Measurements from ENCODE around the gene FABP7. TPM values are rescaled to one million over a fixed set of nuclear protein-coding genes. Genes with fewer than 3 reads are reported as not detected.

The FABP7 gene
- total and polyA plus RNA-seq, 5 donors from 2014 or later, result not detected

GRCh38 chr6:122758927-122759334 lies 20.6 kb upstream of the FABP7 start:
- no peaks in the 10 kb centered on the region for H3K27me3 Mint-ChIP-seq
- H3K27me3 ChIP-seq (ENCODE audit: control insufficient read depth, insufficient read depth, low read length), result no peaks in the 10 kb centered on the region
- H3K36me3 ChIP-seq (ENCODE audit: control insufficient read depth, insufficient read depth, low read length), result no peaks in the 10 kb centered on the region
- H3K4me3 Mint-ChIP-seq, result no peak overlapping the region
- H3K27ac ChIP-seq (ENCODE audit: insufficient read depth, low read length, poor library complexity, severe bottlenecking), result no peak overlapping the region
- H3K27ac Mint-ChIP-seq, result no peak overlapping the region
- H3K4me1 ChIP-seq (ENCODE audit: control insufficient read depth, insufficient read depth, low read length, poor library complexity, severe bottlenecking), result no peaks in the 10 kb centered on the region
- H3K9me3 Mint-ChIP-seq, result peaks cover 0 to 6% (median under 1%) of the 10 kb centered on the region in 7 donors
- H3K36me3 Mint-ChIP-seq, result no peaks in the 10 kb centered on the region
- peaks cover 0 to 5% (median 2%) of the 10 kb centered on the region in 4 donors for H3K4me1 Mint-ChIP-seq
- no peaks in the 10 kb centered on the region for H3K9me3 ChIP-seq (ENCODE audit: control insufficient read depth in 2 of 2, low read length in 2 of 2)
- DNase-seq (peak in 1 of 3 donors; percentile 1), ATAC-seq (ENCODE audit: low read depth in 2 of 2) (peak in 1 of 2 donors; percentile 16)
- H3K4me3 ChIP-seq (ENCODE audit: low read depth, low read length), result no peak overlapping the region

- no peak overlapping the region for H3K4me3 ChIP-seq (ENCODE audit: low read depth, low read length)
- Mint-ChIP-seq H3K9me3 (peaks cover 0 to 6% (median 2%) of the 10 kb centered on the region in 7 donors), H3K27ac (no peak overlapping the region), H3K36me3 (no peaks in the 10 kb centered on the region), H3K4me1 (peaks cover 0 to 5% (median 0%) of the 10 kb centered on the region in 4 donors), H3K4me3 (no peak overlapping the region), H3K27me3 (no peaks in the 10 kb centered on the region)
- no peak for ATAC-seq (ENCODE audit: low read depth in 2 of 2)
- no peaks in the 10 kb centered on the region for H3K36me3 ChIP-seq (ENCODE audit: control insufficient read depth, insufficient read depth, low read length)
- no peaks in the 10 kb centered on the region for H3K9me3 ChIP-seq (ENCODE audit: control insufficient read depth in 2 of 2, low read length in 2 of 2)
- no peak overlapping the region for H3K27ac ChIP-seq (ENCODE audit: insufficient read depth, low read length, poor library complexity, severe bottlenecking)
- no peak for DNase-seq
- no peaks in the 10 kb centered on the region for H3K4me1 ChIP-seq (ENCODE audit: control insufficient read depth, insufficient read depth, low read length, poor library complexity, severe bottlenecking)
- H3K27me3 ChIP-seq (ENCODE audit: control insufficient read depth, insufficient read depth, low read length), result no peaks in the 10 kb centered on the region
Observed at GRCh38 chr6:122760330-122760729, 19.2 kb upstream of the FABP7 start.

GRCh38 chr6:122766256-122766655 lies 13.3 kb upstream of the FABP7 start:
- no peak overlapping the region for H3K4me3 Mint-ChIP-seq
- peaks cover 0 to 3% (median 2%) of the 10 kb centered on the region in 7 donors for H3K9me3 Mint-ChIP-seq
- no peak overlapping the region for H3K27ac ChIP-seq (ENCODE audit: insufficient read depth, low read length, poor library complexity, severe bottlenecking)
- no peaks in the 10 kb centered on the region for H3K4me1 Mint-ChIP-seq
- DNase-seq (no peak), ATAC-seq (ENCODE audit: low read depth in 2 of 2) (no peak)
- H3K4me3 ChIP-seq (ENCODE audit: low read depth, low read length), result no peak overlapping the region
- no peaks in the 10 kb centered on the region for H3K27me3 ChIP-seq (ENCODE audit: control insufficient read depth, insufficient read depth, low read length)
- no peaks in the 10 kb centered on the region for H3K36me3 Mint-ChIP-seq
- H3K9me3 ChIP-seq (ENCODE audit: control insufficient read depth in 2 of 2, low read length in 2 of 2), result no peaks in the 10 kb centered on the region
- no peak overlapping the region for H3K27ac Mint-ChIP-seq
- H3K36me3 ChIP-seq (ENCODE audit: control insufficient read depth, insufficient read depth, low read length), result no peaks in the 10 kb centered on the region
- H3K4me1 ChIP-seq (ENCODE audit: control insufficient read depth, insufficient read depth, low read length, poor library complexity, severe bottlenecking), result no peaks in the 10 kb centered on the region
- no peaks in the 10 kb centered on the region for H3K27me3 Mint-ChIP-seq

GRCh38 chr6:122770835-122771601 lies 8.5 kb upstream of the FABP7 start:
- DNase-seq, result no peak
- no peaks in the 10 kb centered on the region for H3K4me1 Mint-ChIP-seq
- peaks cover 0 to 4% (median 0%) of the 10 kb centered on the region in 7 donors for H3K9me3 Mint-ChIP-seq
- no peak for ATAC-seq (ENCODE audit: low read depth in 2 of 2)
- H3K27me3 Mint-ChIP-seq, result no peaks in the 10 kb centered on the region
- no peaks in the 10 kb centered on the region for H3K36me3 ChIP-seq (ENCODE audit: control insufficient read depth, insufficient read depth, low read length)
- no peaks in the 10 kb centered on the region for H3K9me3 ChIP-seq (ENCODE audit: control insufficient read depth in 2 of 2, low read length in 2 of 2)
- H3K27ac ChIP-seq (ENCODE audit: insufficient read depth, low read length, poor library complexity, severe bottlenecking), result no peak overlapping the region
- H3K4me3 ChIP-seq (ENCODE audit: low read depth, low read length), result no peak overlapping the region
- no peaks in the 10 kb centered on the region for H3K4me1 ChIP-seq (ENCODE audit: control insufficient read depth, insufficient read depth, low read length, poor library complexity, severe bottlenecking)
- no peaks in the 10 kb centered on the region for H3K36me3 Mint-ChIP-seq
- H3K27ac Mint-ChIP-seq, result no peak overlapping the region
- H3K4me3 Mint-ChIP-seq, result no peak overlapping the region
- H3K27me3 ChIP-seq (ENCODE audit: control insufficient read depth, insufficient read depth, low read length), result no peaks in the 10 kb centered on the region

GRCh38 chr6:122772724-122773415 lies 6.6 kb upstream of the FABP7 start:
- Histone ChIP-seq H3K4me3 (ENCODE audit: low read depth, low read length) (no peak overlapping the region), H3K27me3 (ENCODE audit: control insufficient read depth, insufficient read depth, low read length) (no peaks in the 10 kb centered on the region), H3K27ac (ENCODE audit: insufficient read depth, low read length, poor library complexity, severe bottlenecking) (no peak overlapping the region), H3K9me3 (ENCODE audit: control insufficient read depth in 2 of 2, low read length in 2 of 2) (no peaks in the 10 kb centered on the region), H3K36me3 (ENCODE audit: control insufficient read depth, insufficient read depth, low read length) (no peaks in the 10 kb centered on the region), H3K4me1 (ENCODE audit: control insufficient read depth, insufficient read depth, low read length, poor library complexity, severe bottlenecking) (no peaks in the 10 kb centered on the region)
- Mint-ChIP-seq H3K4me3 (no peak overlapping the region), H3K27me3 (no peaks in the 10 kb centered on the region), H3K27ac (no peak overlapping the region), H3K36me3 (no peaks in the 10 kb centered on the region), H3K9me3 (peaks cover 0 to 4% (median 2%) of the 10 kb centered on the region in 7 donors), H3K4me1 (no peaks in the 10 kb centered on the region)
- no peak for DNase-seq
- ATAC-seq (ENCODE audit: low read depth in 2 of 2), result no peak

GRCh38 chr6:122775975-122776374 lies 3.5 kb upstream of the FABP7 start:
- H3K27me3 Mint-ChIP-seq, result peaks cover 1% of the 10 kb centered on the region
- DNase-seq (no peak), ATAC-seq (ENCODE audit: low read depth in 2 of 2) (no peak)
- no peaks in the 10 kb centered on the region for H3K4me1 ChIP-seq (ENCODE audit: control insufficient read depth, insufficient read depth, low read length, poor library complexity, severe bottlenecking)
- no peaks in the 10 kb centered on the region for H3K4me1 Mint-ChIP-seq
- no peaks in the 10 kb centered on the region for H3K36me3 Mint-ChIP-seq
- no peak overlapping the region for H3K4me3 ChIP-seq (ENCODE audit: low read depth, low read length)
- no peaks in the 10 kb centered on the region for H3K36me3 ChIP-seq (ENCODE audit: control insufficient read depth, insufficient read depth, low read length)
- H3K27me3 ChIP-seq (ENCODE audit: control insufficient read depth, insufficient read depth, low read length), result no peaks in the 10 kb centered on the region
- H3K27ac Mint-ChIP-seq, result no peak overlapping the region
- H3K9me3 Mint-ChIP-seq, result peaks cover 0 to 5% (median 2%) of the 10 kb centered on the region in 7 donors
- no peak overlapping the region for H3K4me3 Mint-ChIP-seq
- H3K9me3 ChIP-seq (ENCODE audit: control insufficient read depth in 2 of 2, low read length in 2 of 2), result no peaks in the 10 kb centered on the region
- no peak overlapping the region for H3K27ac ChIP-seq (ENCODE audit: insufficient read depth, low read length, poor library complexity, severe bottlenecking)

- DNase-seq (no peak), ATAC-seq (ENCODE audit: low read depth in 2 of 2) (no peak)
- peaks cover 6% of the 10 kb centered on the region for H3K27me3 Mint-ChIP-seq
Observed at GRCh38 chr6:122778302-122778701, 1.2 kb upstream of the FABP7 start.

More at GRCh38 chr6:122778302-122778701, 1.2 kb upstream of the FABP7 start:
- Mint-ChIP-seq H3K27ac (no peak overlapping the region), H3K36me3 (no peaks in the 10 kb centered on the region), H3K9me3 (peaks cover 0 to 5% (median 2%) of the 10 kb centered on the region in 7 donors), H3K4me3 (no peak overlapping the region), H3K4me1 (no peaks in the 10 kb centered on the region)
- H3K27me3 ChIP-seq (ENCODE audit: control insufficient read depth, insufficient read depth, low read length), result no peaks in the 10 kb centered on the region
- no peaks in the 10 kb centered on the region for H3K4me1 ChIP-seq (ENCODE audit: control insufficient read depth, insufficient read depth, low read length, poor library complexity, severe bottlenecking)
- H3K9me3 ChIP-seq (ENCODE audit: control insufficient read depth in 2 of 2, low read length in 2 of 2), result no peaks in the 10 kb centered on the region
- H3K36me3 ChIP-seq (ENCODE audit: control insufficient read depth, insufficient read depth, low read length), result no peaks in the 10 kb centered on the region
- H3K4me3 ChIP-seq (ENCODE audit: low read depth, low read length), result no peak overlapping the region
- H3K27ac ChIP-seq (ENCODE audit: insufficient read depth, low read length, poor library complexity, severe bottlenecking), result no peak overlapping the region
